GM19099 (cell line): ENCODE measurements around the gene HSDL2.

Experiments
- POLR2A ChIP-seq: IDR thresholded peaks from 3 replicates; pipeline ENCODE4 v1.6.1; 2011; ENCODE audit warnings: low read depth; ENCODE audit not compliant: insufficient read length; ENCODE audit errors: extremely low read depth

Gene HSDL2

GRCh38 chr9:112422417-112423148 is 42.7 kb downstream of the HSDL2 start:
- no peak for TF ChIP-seq POLR2A

GRCh38 chr9:112430006-112430522 is 50.2 kb downstream of the HSDL2 start:
- no peak for TF ChIP-seq POLR2A

GRCh38 chr9:112433499-112434392 is 53.8 kb downstream of the HSDL2 start:
- TF ChIP-seq POLR2A: no peak

GRCh38 chr9:112434487-112434886 is 54.6 kb downstream of the HSDL2 start:
- no peak for TF ChIP-seq POLR2A

DNA sequence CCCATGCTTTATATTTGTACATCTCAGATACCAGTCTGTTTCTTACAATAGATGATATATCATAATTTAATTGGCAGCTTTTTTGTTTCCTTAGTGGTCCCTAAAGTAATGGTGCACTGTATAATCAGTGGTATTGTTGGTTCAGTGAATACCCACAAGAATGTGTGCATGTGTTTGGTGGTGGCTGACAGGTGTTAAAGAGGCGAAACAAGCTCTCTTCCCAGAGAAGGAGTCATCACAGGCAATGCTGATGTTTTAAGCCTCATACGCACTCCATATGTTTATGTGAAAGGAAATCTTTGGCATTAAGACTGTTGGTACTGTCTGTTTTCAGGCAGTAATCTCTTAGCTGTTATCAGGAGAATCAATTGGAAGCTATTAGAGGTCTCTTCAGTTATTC is 57.5 kb downstream of the HSDL2 start:
- TF ChIP-seq POLR2A: no peak

- no peak for TF ChIP-seq POLR2A
Observed at GRCh38 chr9:112439171-112439570, 59.3 kb downstream of the HSDL2 start.

DNA sequence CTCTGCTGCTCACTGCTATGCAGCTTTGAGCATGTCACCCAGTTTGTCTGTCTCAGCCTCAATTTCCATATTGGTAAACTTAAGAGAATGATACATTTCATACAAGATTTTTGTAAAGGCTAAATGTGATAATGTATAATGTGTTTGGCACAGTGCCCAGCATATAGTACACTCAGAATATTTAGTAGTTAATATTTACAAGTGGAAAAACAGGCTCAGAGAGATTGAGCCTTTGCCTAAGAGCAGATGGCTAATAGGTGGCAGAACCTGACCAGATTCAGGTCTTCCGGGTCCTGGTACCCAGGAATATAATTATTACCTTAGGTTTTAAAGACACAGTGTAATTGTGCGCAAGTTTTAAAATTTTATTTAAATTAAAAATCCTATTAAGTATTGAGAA is 59.9 kb downstream of the HSDL2 start:
- TF ChIP-seq POLR2A: no peak

DNA sequence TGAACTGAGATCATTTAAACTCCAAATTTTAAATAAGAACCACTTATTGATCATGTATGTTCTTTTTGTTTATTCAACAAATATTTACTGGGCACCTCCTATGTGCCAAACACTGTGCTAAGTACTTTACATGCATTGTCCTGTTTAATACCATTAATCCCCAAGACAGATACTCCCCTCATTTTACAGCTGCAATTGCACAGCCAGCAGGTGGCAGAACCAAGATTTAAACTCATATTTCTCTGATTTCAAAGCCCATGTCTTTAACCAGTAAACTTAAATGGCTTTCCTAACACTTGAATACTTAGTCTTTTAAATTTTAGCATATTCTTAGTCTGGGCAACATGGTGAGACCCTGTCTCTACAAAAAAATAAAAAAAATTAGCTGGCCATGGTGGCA is 63.3 kb downstream of the HSDL2 start:
- no peak for TF ChIP-seq POLR2A

DNA sequence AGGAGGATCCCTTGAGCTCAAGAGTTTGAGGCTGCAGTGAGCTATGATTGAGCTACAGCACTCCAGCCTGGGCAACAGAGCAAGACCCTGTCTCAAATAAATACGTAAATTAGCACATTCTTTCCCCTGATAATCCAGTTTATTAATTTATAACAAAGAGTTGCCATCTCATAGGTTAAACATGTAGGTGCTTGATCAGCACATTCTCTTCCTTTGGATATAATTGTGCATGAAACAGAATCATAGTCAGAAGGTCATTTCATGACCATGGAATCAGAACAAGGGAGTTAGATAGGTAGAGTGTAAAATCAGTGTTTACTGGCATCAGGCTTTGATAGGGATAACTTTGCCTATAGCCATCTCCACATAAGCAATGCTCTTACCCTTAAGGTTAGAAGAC is 63.7 kb downstream of the HSDL2 start:
- no peak for TF ChIP-seq POLR2A

GRCh38 chr9:112445196-112445595 is 65.3 kb downstream of the HSDL2 start:
- TF ChIP-seq POLR2A: no peak

GRCh38 chr9:112446080-112446479 is 66.2 kb downstream of the HSDL2 start:
- TF ChIP-seq POLR2A: no peak

DNA sequence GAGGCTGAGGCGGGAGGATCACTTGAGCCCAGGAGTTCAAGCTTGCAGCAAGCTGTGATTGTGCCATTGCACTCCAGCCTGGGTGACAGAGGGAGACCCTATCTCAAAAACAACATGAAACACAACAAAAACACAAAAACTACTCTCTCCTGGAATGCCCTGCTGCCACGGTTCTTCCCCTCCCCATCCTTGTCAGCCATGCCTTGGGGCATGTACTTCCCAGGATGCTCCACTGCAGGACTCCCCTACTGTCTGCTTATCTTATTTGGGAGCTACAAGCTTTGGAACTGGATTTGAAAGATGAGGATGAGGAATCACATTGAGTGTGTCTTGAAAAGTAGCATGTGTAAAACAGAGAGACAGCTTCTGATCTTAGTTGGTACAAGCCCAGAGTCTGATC is 66.6 kb downstream of the HSDL2 start:
- TF ChIP-seq POLR2A: no peak

DNA sequence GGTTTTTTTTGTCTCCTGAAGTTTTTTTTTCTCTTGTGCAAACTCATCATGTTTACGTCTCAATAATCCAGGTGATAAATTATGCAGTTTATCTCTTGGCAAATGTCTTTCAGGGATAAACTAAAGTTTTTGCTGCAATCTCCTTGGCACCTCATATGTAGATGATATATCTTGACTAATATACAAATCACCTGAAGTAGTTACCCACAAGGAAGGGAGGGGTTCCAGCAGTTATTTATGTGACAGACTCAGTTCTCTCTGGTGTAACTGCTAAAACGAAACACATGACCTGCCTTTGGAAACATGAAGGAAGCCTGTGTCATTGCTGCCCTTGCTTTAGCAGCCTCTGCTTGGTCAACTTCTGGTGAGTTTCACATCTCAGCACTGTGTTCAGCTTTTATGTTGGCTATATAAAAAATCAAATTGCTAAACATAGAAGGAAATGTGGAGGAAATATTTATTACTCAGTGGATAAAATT is 67.4 kb downstream of the HSDL2 start:
- no peak for TF ChIP-seq POLR2A

DNA sequence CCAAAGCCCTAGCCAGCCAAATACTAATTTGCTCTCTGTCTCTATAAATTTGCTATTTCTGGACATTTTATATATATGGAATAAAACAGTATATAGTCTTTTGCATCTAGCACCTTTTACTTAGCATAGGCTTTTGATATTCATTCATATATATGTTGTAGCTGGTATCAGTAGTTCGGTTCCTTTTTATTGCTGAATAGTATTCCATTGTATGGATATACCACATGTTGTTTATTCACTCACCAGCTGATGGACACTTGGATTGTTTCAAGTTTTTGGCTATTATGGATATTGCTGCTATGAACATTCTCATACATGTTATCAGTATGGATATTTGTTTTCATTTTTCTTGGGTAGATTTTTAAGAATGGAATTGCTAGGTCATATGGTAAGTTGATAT is 82.9 kb downstream of the HSDL2 start:
- no peak for TF ChIP-seq POLR2A

DNA sequence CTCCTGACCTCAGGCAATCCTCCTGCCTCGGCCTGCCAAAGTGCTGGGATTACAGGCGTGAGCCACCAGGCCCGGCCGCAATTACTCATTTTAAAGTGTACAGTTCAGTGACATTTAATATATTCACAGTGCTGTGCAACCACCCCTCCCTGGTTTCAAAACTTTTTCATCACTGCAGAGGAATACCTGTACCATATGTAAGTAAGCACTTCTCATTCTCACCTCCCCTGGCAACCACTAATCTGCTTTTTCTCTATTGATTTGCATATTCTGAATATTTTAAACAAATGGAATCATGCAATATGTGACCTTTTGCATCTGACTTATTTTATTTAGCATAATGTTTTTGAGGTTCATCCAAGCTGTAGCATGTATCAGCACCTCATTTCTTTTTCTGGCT is 85.4 kb downstream of the HSDL2 start:
- TF ChIP-seq POLR2A: no peak

GRCh38 chr9:112472996-112473395 is 93.1 kb downstream of the HSDL2 start:
- no peak for TF ChIP-seq POLR2A

- no peak for TF ChIP-seq POLR2A
Observed at GRCh38 chr9:112473986-112474385, 94.1 kb downstream of the HSDL2 start.

DNA sequence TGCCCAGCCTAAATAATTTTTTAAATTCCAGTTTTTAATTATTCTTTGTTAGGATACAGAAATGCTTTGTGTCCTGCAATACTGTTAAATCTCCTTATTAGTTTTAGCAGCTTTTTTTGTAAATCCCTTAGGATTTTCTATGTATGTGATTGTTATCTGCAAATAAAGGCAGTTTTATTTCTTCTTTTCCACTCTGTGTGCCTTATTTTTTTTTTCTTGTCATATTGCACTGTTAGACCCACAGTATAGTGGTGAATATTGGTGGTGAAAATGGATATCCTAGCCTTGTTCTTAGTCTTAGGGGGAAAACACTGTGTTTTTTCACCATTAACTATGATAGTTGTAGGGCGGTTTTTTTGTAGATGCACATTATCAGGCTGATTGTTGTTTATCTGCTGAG is 95.4 kb downstream of the HSDL2 start:
- no peak for TF ChIP-seq POLR2A
